ENCODE measurements around the gene LRRN4CL. TPM values are rescaled to one million over a fixed set of nuclear protein-coding genes. Genes with fewer than 3 reads are reported as not detected.

Gene LRRN4CL
- total RNA-seq, 1 donor from 2014 or later = 0.17 TPM

DNA sequence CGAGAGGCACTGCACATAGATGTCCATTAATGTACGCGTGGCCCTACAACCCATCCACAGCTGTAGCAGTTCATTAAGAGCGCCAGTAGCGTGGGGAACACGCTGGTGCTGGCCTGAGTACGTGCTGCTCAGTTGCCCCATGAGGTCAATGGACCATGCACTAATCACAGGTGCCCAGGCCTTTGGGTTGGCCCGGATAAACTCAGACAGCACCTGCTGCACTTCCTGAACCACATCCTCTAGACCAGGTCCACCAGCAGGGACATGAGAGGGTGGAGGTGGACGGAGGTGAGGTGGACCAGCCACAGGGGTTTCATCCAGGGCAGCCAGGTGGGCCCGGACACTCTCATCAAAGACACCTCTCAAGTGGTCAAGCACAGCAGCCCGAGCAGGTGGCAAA lies 39.8 kb downstream of the LRRN4CL start:
- intact Hi-C loops (cut with micrococcal nuclease) = no loop called here

DNA sequence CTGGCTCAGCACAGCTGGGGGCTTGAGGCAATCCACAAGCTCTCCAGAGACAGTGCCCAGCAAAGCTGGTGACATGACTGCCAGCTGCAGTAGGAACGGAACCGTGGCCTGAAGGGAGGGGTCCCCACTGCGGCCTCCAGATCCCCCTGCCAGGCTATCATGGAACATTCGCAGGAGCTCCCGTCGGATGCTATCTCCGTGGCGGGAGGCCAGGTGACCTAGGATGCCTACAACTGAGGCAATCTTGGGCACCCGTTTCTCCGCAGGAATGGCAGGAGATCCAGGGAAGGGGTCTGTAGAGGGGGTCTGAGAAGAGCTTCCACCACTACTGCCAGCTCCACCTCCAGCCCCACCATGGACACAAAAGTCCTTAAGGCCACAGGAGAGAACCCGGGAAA lies 40.4 kb downstream of the LRRN4CL start:
- intact Hi-C loops (cut with micrococcal nuclease) = no loop called here

- intact Hi-C loops (cut with micrococcal nuclease) = no loop called here
Measured at GRCh38 chr11:62648185-62648966, 41.0 kb downstream of the LRRN4CL start.

- intact Hi-C loops (cut with micrococcal nuclease) = loop anchor here (2.0 kb wide), 3 partner anchors 157 to 855 kb away; partner anchors contain the start of genes FEN1, NXF1, STX5 and TEX54
Measured at GRCh38 chr11:62647609-62648005, 41.7 kb downstream of the LRRN4CL start.

GRCh38 chr11:62646825-62647608 lies 42.3 kb downstream of the LRRN4CL start:
- intact Hi-C loops (cut with micrococcal nuclease) = loop anchor here (1.0 to 2.0 kb wide), 13 partner anchors 18 to 854 kb away; partner anchors contain the start of genes C11orf98, CSKMT, EML3 and FEN1

DNA sequence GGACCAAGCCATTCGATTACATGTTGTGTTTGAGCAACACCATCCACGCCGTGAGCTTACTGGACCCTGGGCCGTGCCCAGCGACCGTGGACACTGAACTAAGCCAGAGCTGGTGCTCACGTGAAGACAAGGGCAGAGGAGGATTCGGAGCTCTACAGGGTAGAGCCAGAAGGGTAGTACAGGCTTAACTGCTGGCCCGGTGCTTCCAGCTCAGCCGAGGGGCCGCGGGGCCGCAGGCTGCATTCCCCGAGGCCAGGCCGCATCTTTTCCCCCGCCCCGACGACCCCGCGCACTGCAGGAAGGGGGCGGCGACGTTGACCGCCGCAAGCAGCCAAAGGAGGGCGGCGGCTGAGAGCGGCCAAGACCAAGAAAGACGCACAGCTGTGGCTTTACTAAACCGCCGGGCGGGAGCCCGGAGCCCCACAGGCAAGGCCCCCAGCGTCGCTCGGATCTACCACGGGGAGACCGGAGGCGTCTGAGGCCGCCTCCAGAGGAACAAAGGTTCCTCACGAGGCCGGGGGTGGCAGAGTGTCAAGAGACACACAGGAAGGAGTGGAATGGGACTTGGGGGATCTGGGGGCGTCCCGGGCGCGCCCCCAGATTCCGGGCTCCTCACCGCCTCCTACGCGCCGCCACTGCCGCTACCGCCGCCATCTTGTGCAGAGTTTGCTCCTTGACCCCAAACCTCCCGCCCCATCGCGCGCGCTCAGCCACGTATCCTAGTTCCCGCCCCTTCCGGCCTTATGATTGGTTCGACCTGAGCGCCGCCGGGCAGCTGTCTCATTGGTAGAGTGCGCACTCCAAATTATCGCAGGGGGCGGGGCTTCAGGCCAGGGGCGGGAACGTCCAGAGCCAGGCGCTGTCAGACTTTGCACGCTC lies 43.1 kb downstream of the LRRN4CL start, which contains the start of gene GANAB:
TSS of gene GANAB (minus strand) at position 668 of the 879 bp plus-strand sequence. CDS start at position 654, 14 bp downstream.
- intact Hi-C loops (cut with micrococcal nuclease) = loop anchor here (1.0 to 2.0 kb wide), 14 partner anchors 7 to 853 kb away; partner anchors contain the start of genes C11orf98, CSKMT, EML3 and FEN1

- intact Hi-C loops (cut with micrococcal nuclease) = loop anchor here (1.0 kb wide), 1 partner anchor 8 kb away; the partner anchor contains the start of gene INTS5
Measured at GRCh38 chr11:62645671-62645945, 43.7 kb downstream of the LRRN4CL start.

- intact Hi-C loops (cut with micrococcal nuclease) = no loop called here
Measured at GRCh38 chr11:62644220-62644619, 45.1 kb downstream of the LRRN4CL start.

Other genes with a start within 250 kb of the LRRN4CL start
- 359 and 362 TPM in 2 replicates for gene AHNAK, start 142.7 kb downstream of the LRRN4CL start, total RNA-seq
- 1,061 and 1,072 TPM in 2 replicates for gene EEF1G, start 115.6 kb downstream of the LRRN4CL start, total RNA-seq
- 24.2 and 31.3 TPM in 2 replicates for gene TUT1, start 98.0 kb downstream of the LRRN4CL start, total RNA-seq
- gene MTA2, start 87.7 kb downstream of the LRRN4CL start, total RNA-seq = 235 and 238 TPM in 2 replicates
- 141 and 150 TPM in 2 replicates for gene EML3, start 76.8 kb downstream of the LRRN4CL start, total RNA-seq
- 1.1 and 2.7 TPM in 2 replicates for gene ROM1, start 76.3 kb downstream of the LRRN4CL start, total RNA-seq
- gene B3GAT3, start 67.5 kb downstream of the LRRN4CL start, total RNA-seq = 70.6 and 77.1 TPM in 2 replicates
- gene GANAB, start 42.9 kb downstream of the LRRN4CL start, total RNA-seq = 285 and 289 TPM in 2 replicates
- 31.4 and 32.3 TPM in 2 replicates for gene INTS5, start 36.2 kb downstream of the LRRN4CL start, total RNA-seq
- gene C11orf98, start 24.3 kb downstream of the LRRN4CL start, total RNA-seq = 110 and 112 TPM in 2 replicates
- gene CSKMT, start 24.2 kb downstream of the LRRN4CL start, total RNA-seq = 26.4 and 26.7 TPM in 2 replicates
- 7.8 and 8.0 TPM in 2 replicates for gene UQCC3, start 17.9 kb downstream of the LRRN4CL start, total RNA-seq
- 18.3 and 20.9 TPM in 2 replicates for gene LBHD1, start 17.3 kb downstream of the LRRN4CL start, total RNA-seq
- gene UBXN1, start 10.5 kb downstream of the LRRN4CL start, total RNA-seq = 126 and 127 TPM in 2 replicates
- gene BSCL2, start 17.9 kb upstream of the LRRN4CL start, total RNA-seq = 34.4 and 35.0 TPM in 2 replicates
- not detected in 2 replicates for gene GNG3, start 18.1 kb upstream of the LRRN4CL start, total RNA-seq
- gene HNRNPUL2, start 37.9 kb upstream of the LRRN4CL start, total RNA-seq = 63.6 and 64.3 TPM in 2 replicates
- gene TTC9C, start 39.0 kb upstream of the LRRN4CL start, total RNA-seq = 49.8 and 51.5 TPM in 2 replicates
- 13.8 and 14.0 TPM in 2 replicates for gene ZBTB3, start 64.6 kb upstream of the LRRN4CL start, total RNA-seq
- 108 and 112 TPM in 2 replicates for gene POLR2G, start 72.0 kb upstream of the LRRN4CL start, total RNA-seq
- gene TAF6L, start 81.9 kb upstream of the LRRN4CL start, total RNA-seq = 22.2 and 23.8 TPM in 2 replicates
- gene TMEM179B, start 97.9 kb upstream of the LRRN4CL start, total RNA-seq = 48.8 and 53.1 TPM in 2 replicates
- 17.6 and 18.4 TPM in 2 replicates for gene TMEM223, start 102.5 kb upstream of the LRRN4CL start, total RNA-seq
- 97.3 and 97.4 TPM in 2 replicates for gene NXF1, start 115.9 kb upstream of the LRRN4CL start, total RNA-seq
- gene STX5, start 142.5 kb upstream of the LRRN4CL start, total RNA-seq = 45.9 and 50.5 TPM in 2 replicates
- not detected in 2 replicates for gene TEX54, start 143.3 kb upstream of the LRRN4CL start, total RNA-seq
- 81.3 and 82.3 TPM in 2 replicates for gene WDR74, start 150.1 kb upstream of the LRRN4CL start, total RNA-seq
- 202 and 204 TPM in 2 replicates for gene SLC3A2, start 191.4 kb upstream of the LRRN4CL start, total RNA-seq
- not detected in 2 replicates for gene CHRM1, start 231.8 kb upstream of the LRRN4CL start, total RNA-seq

Data from T-helper 1 cell treated with Interleukin-12 subunit alpha and Interleukin-12 subunit beta and Interleukin-4 antibody, amounts not matched to agents 30 ng/mL and 1 ng/mL, for 36 hours (primary cell).